NCI-H1694 treated with DMSO at 0.1 percent for 48 hours (cell line): ENCODE results near the gene EXOC4.

Experiments used
- DNase-seq: peaks from one replicate; lab custom pipeline; 2025; lab: John Stamatoyannopoulos, UW

EXOC4 gene

GRCh38 chr7:133573554-133574265, 320.8 kb downstream of the EXOC4 start:
- no peak for DNase-seq

- DNase-seq: peak; percentile 88
Observed at GRCh38 chr7:133575726-133576440, 323.0 kb downstream of the EXOC4 start.

- DNase-seq: no peak
Observed at GRCh38 chr7:133576612-133577168, 323.8 kb downstream of the EXOC4 start.

DNA sequence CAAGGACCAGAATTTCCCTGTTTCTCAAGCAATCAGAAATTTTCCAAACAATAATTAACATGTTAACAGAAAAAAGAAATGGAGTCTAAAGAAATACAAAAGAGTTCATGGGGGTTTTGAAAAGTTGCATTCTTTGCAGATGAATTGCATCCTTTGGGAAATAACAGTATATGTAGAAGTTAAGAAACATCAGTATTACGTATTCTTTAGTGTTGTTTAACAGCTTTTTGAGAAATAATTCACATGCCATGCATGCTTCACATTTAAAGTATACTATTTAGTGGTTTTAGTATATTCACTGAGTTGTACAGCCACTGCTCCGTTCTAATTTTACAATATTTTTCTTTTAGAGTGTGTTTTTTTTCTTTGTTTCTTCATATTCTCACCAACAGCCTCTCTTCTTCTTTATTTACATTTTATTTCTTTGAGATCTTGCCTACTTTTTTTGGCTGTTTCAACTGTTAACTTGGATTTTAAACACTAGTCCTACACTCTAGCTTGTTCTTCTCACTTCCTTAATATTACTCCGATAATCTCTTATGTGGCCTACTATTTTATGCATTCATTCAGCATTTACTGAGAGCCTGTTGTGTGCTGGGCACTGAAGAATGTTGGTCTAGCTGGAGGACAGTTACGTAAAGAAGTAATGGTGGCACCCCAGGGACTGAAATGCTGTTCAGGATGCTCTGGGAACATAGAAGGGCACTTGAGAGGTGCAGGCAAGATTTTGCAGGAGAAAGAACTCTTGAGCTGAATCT, 330.1 kb downstream of the EXOC4 start:
- no peak for DNase-seq

- no peak for DNase-seq
Observed at GRCh38 chr7:133583545-133584171, 330.8 kb downstream of the EXOC4 start.

- DNase-seq: no peak
Observed at GRCh38 chr7:133584956-133585668, 332.2 kb downstream of the EXOC4 start.

- DNase-seq: no peak
Observed at GRCh38 chr7:133586253-133586652, 333.4 kb downstream of the EXOC4 start.

DNA sequence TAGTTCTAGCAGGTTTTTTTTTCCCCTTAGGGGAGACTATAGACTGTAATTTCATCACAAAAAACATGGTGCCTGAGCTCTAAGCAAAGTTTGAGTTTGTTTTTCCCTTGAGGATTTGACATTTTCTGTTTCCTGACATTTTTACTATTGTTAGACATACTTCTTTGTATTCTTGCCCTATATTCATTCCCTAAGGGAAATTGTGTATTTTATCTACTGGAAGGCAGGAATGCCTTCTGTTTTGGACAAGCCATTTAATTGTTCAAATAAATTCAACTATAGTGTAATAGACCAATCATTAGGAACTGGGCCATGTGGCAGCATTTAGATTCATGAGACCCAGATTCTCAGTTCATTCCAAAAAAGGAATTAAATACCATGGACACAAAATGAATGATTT, 335.0 kb downstream of the EXOC4 start:
- no peak for DNase-seq

DNA sequence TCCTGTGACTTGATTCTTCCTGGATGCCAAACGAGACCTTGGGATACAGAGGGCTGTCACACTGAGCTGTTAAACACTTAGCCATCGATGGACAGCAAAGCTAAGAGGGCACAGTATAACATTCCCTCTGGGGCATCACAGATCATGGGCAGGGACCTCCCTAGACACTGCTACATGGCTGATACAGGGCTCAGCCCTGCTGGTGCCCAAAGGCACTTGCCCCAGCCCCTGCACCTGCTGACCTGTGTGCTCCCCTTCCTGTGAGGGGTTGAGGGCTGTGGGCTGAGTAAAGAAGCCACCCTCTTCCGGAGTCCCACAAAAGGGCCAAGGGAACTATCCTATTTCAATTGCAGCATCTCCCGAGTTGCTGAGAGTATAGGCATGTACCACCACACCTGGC, 337.9 kb downstream of the EXOC4 start:
- DNase-seq: no peak

- no peak for DNase-seq
Observed at GRCh38 chr7:133591704-133592340, 338.9 kb downstream of the EXOC4 start.

DNA sequence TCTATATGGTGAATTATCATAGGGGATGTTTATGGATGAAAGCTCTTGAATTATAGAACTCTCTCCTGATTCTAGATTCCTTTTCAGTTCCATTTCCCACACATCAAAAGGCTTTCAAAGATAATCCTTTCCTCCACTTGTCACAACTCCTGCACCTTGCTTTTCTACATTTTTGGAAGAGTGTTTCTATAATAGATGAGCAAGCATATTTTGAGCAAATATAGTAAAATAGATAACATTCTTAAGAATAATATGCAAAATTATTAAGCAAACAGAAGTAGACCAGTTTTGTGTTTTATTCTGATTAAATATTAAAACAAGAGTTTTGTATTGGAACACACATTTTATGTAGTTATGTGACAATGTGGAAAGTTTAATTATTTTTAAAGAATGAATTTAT, 340.7 kb downstream of the EXOC4 start:
- DNase-seq: no peak

- DNase-seq: peak; percentile 19
Observed at GRCh38 chr7:133601617-133602016, 348.7 kb downstream of the EXOC4 start.

GRCh38 chr7:133602291-133602690, 349.4 kb downstream of the EXOC4 start:
- peak; percentile 63 for DNase-seq

DNA sequence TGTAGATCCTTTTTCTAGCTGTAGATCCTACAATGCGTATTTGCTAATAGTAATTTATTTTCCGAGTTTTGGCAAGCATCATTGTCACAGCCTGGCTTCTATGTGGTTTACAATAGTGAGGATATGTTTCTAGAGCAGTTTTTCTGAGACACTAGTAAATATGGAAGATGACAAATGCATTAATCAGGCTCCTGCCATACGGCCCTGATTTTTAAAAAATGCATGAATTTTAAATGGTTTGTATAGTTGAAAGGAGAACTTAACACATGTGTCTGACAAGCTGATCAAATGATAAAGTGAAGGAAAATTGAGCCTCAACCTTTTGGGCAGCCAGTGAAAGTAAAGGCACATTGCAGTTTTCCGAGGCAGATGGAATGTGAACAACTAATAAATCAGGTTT, 354.1 kb downstream of the EXOC4 start:
- DNase-seq: no peak

DNA sequence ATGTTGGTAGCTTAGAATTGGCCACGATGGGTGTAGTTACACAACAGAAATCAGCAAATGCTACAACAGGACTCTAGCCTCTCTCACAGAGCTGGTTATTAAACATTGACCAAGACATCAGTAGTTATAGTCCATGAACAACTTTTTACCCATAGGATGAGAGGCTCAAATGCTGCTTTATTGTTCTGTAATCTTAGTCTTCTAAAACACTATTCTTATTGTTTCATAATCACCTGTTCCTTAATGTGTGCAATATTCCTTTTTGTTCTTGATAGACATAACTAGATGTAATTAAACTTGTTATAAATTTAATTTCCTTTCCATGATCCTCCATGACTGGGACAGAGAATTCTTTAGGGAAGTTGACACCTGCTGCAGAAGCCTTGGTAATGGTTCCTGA, 356.9 kb downstream of the EXOC4 start:
- no peak for DNase-seq

- DNase-seq: no peak
Observed at GRCh38 chr7:133611955-133612354, 359.1 kb downstream of the EXOC4 start.

- no peak for DNase-seq
Observed at GRCh38 chr7:133613250-133613790, 360.4 kb downstream of the EXOC4 start.

DNA sequence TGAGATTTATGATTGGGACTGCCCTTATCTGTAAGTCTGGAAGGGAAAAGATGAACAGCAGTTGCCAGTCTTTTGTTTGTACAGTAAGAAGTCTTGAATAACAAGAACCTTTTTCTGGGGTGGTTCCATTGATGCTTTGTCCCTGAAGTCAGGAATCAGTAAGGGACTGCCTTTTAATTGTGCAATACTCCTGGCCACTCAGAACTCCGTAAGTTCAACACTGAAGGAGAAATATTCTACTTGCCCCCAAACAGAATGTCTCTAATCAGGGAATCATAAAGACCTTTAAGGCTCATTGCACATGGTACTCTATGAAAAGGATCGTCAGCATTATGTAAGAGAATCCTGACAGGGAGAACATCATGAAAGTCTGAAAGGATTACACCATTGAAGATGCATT, 361.4 kb downstream of the EXOC4 start:
- DNase-seq: no peak

- no peak for DNase-seq
Observed at GRCh38 chr7:133618970-133619369, 366.1 kb downstream of the EXOC4 start.

DNA sequence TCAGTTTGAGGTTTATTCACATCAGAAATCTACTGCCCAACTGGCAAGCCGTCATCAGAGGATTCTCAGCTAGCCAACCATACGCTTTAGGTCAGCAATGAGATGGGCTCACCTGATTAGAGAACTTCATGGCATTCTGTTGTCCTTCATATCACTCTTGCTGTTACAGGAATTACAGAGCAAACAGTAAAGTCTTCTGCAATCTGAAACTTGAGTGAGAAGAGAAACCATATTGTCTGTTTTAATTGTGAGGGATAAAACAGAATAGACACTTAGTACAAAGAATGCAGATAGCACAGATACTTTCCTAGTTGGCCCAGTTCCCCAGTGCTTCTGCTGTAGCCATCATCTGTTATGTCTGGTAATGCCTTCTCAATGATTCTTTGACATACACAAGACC, 366.6 kb downstream of the EXOC4 start:
- DNase-seq: no peak

- no peak for DNase-seq
Observed at GRCh38 chr7:133623721-133624120, 370.8 kb downstream of the EXOC4 start.
